Inflammatory macrophage treated with lipopolysaccharide for 4 hours (primary cell): ENCODE results near the gene PGM2.

Experiments used
- DNase-seq: peaks from one replicate; pipeline ENCODE4 v3.0.0-alpha.2; 2020

Gene PGM2

DNA sequence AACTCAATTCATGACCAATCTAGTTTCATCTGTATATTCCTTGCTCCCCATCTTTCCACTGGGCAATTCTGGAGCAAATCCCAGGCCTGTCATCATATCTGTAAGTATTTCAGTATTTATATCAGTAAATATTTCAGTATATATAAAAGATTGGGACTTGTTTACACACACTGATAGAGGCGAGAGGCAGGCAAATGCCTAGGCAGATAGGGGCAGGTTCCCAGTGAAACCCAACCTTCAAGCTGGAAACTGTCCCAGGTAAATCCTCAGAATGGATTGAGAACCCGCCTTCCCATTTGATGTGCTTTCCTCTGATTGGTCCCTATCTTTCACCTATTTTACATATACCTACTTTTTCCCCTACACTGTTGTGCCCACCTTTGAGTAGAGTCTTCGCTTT is 40.6 kb downstream of the PGM2 start:
- DNase-seq, result no peak

DNA sequence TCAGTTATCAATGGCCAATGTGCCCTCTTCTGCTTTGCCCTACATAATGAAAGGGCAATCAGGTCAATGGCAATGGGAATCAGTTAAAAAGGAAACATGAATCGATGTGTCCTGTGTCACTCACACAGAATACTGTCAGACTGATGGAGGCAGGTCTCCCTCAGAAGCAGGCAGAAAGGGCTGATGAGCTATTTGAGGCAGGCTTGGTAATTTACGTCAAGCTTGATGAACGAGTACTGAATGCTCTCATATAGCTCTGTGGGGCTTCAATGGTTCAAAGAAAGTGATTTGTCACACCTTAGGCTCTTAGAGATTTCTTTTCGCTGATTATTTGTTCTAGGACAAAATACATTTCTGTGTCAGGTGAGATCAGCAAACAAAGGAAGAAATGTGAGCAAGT is 41.8 kb downstream of the PGM2 start:
- DNase-seq, result no peak

GRCh38 chr4:37872310-37872988 is 46.0 kb downstream of the PGM2 start:
- DNase-seq, result peak; percentile 38

- DNase-seq, result peak; percentile 40
Observed at GRCh38 chr4:37873386-37873785, 46.9 kb downstream of the PGM2 start.

DNA sequence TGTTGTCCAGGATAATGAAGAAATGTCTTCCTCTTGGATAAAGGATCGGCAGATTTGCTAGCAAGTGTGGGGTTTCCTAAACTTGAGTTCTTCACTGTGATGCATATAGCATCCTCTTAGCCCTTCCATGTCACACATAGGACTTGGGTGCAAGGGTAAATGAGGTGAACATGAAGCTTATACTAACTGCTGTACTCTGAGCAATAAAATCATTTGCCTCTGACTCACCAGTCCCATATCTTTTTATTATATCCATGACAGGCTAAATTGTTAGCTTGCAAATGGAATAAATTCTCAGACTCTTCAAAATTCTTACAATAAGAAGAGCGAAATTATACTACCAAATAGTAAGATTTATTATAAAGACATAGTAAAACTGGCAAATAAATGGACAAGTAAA is 49.7 kb downstream of the PGM2 start:
- DNase-seq, result no peak

GRCh38 chr4:37879365-37879764 is 52.9 kb downstream of the PGM2 start:
- peak; percentile 52 for DNase-seq

- DNase-seq, result peak; percentile 66
Observed at GRCh38 chr4:37881811-37882210, 55.3 kb downstream of the PGM2 start.

DNA sequence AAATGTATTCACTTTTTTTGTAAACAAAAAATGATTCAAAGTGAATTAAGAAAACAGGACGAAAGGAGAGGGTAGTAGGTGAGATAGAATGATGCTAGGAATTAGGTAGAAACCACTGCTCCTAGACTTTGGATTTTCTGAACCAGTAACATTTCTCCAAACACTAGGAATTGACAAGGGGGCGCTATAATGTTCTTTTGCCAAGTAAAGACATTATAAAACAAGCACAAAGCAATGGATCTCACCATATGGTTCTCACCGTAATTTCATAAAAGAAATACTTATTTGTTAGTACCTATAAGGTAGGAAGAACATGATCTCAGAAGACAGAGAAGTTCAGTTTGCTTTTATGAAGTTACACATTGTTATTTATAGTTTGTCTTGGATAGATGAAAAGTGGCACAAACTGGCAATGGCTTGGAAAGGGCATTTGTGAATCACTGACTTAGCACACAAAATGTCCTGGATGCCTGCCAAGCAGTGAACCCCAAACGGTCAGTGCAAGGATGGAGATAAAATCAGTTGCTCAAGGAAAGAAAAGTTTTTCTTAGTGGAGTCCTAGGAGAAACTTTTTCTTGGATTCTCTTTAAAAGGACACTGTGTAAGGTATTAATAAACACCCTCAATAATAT is 56.3 kb downstream of the PGM2 start:
- no peak for DNase-seq

DNA sequence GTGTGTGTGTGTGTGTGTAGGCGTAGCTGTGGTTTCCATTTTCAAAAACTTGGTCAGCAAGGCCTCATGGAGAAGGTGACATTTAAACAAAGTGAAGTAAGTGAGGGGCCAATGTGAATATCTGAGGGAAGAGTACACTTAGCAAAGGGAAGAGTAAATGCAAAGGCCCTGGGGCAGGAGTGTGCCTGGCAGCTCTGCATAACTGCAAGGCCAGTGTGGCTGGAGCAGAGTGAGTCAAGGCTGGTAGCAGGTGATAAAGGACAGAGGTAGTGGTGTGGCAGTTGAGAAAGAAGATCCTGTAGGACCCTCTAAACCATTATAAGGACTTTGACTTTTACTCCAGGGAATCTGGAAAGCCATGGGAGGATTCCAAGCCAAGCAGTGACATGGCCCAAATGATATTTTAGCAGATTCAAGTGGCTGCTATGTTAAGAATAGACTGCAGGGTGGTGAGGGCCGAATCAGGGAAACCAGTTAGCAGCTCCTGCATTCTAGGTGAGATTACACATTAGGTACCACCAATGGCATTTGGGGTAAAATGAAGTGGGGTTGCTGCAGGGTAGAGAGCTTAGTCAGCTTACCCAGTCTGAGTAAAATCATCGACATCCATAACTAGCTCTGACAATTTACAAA is 58.5 kb downstream of the PGM2 start:
- DNase-seq, result no peak

DNA sequence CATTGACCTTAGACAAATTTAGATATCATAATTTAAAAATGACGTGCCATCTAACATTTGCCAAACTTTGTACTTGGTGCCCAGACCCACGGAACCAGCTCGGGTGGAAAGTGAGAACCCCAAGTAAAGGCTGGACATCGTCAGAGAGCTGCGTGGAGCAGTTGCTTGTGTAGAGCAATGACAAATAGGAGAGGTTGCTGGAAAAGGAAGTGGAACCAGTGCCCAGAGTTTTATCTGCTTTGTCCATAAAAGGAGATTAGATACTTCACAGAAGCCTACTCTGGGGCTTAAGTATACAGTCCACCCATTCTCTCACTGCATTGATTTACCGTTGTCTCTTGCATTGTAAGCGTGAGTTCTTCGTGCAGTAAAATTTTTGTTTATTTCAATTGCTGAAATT is 59.0 kb downstream of the PGM2 start:
- peak; percentile 60 for DNase-seq

DNA sequence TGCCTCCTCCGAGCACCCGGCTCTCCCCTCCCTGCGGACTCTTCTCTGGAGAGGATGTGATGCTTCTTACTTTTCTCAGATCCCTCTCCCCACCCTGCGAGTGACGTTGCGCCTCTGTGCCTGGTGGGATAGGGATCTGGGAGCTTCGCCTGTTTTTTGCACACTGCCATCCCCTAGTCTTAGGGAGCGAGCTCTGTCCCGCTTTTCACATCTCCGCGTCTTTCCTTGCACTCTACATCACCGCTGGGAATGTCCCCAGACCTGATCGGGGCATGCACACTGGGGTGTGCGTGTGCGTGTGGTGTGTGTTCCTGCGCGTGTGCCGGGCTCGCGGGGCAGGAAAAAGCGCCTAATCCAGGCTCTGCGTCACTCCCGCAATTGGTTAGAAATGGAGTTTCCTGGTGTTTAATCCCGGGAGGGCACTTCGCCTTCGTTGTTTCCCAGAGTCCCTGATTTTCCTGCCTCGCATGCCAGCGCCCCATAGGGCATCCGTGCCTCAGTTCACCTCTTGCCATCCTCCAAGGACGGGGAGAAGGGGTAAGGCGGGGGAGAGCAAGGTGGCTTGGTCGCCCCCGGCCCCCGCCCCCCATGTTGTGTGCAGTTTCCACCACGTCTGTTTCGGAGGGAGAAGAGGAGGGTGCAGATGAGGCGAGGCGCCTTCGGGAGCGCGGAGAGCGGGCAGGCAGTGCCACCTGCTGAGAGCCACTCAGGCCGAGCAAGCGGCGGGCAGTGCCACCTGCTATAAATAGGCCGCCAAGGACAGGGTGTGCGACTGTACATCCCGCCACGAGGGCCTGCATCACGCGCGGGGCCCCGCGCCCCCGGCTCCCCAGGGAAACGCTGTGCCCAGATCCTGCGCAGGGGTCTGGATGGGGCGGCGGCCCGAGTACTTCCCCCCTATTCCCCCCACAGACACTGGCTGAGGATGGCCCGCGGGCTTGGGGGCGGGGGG is 63.6 kb downstream of the PGM2 start:
- peak; percentile 30 for DNase-seq

DNA sequence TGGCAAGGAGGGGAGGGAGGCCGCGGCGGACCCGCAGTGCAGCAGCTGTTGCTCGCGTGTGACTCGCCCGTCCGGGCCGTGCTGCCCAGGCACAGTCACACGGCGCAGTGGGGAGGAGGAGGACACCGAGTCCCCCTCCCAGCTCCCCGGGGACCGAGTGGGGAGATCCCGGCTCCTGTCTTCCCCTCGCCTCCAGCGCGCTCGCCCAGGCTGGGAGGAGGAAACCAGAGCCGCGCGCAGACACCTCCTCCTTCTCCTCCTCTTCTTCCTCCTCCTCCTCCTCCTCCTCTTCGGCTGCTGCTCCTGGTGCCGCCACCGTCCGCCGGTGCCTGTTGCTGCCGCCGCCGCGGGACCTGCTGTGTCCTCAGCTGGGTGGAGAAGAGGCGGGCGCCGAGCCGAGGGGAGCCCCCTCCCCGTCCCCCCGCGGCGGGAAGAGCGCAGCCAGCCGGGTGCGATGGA is 64.3 kb downstream of the PGM2 start, which contains the start of gene TBC1D1:
Gene TBC1D1 (plus strand): TSS at position 284 of the 459 bp plus-strand sequence. CDS start 11,012 bp downstream, outside the sequence.
- DNase-seq, result peak; percentile 76

DNA sequence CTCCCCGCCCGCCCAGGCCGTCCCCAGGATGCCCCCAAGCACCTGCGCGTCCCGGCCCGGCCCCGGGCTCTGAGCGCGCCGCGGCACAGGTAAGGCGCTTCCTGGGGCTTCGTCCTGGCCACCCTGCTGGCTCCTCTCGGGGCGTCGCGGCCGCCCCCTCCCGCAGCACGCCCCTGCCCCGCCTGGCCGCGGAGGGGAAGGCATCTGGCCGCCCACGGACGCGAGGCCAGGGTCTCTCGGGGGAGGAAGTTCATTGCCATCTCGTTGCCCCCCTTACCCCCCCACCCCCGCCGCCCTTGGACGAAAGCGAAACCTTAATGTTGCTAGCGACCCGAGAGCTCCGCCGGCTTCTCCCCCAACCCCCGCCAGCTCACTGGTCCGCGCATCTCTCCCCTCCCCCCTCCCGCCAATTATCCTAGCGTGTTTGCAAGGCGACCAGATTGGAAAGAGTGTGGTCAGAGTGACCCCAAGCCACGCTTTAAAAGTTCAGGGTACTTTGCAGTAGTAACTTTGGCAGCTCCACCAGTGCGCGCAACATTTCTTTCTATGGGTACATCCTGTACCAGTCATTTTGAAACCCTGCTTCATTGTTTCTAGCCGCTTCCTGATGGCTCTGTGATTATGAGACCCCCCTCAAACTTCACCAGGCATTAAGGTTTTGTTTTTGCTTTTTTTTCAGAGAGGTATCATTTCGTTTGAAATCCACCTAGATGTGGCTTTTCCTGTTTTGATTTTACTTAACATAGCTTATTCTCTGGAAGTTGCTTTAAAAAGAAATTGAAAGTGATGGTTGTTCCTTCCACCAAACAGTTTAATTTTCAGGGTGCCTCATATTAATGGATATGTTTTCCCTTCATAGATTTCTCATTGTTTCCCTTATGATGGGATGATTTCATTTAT is 65.0 kb downstream of the PGM2 start:
- peak; percentile 60 for DNase-seq

- DNase-seq, result peak; percentile 81
Observed at GRCh38 chr4:37892641-37893040, 66.2 kb downstream of the PGM2 start.

GRCh38 chr4:37893164-37893563 is 66.7 kb downstream of the PGM2 start:
- DNase-seq, result no peak

- DNase-seq, result no peak
Observed at GRCh38 chr4:37895271-37895670, 68.8 kb downstream of the PGM2 start.

DNA sequence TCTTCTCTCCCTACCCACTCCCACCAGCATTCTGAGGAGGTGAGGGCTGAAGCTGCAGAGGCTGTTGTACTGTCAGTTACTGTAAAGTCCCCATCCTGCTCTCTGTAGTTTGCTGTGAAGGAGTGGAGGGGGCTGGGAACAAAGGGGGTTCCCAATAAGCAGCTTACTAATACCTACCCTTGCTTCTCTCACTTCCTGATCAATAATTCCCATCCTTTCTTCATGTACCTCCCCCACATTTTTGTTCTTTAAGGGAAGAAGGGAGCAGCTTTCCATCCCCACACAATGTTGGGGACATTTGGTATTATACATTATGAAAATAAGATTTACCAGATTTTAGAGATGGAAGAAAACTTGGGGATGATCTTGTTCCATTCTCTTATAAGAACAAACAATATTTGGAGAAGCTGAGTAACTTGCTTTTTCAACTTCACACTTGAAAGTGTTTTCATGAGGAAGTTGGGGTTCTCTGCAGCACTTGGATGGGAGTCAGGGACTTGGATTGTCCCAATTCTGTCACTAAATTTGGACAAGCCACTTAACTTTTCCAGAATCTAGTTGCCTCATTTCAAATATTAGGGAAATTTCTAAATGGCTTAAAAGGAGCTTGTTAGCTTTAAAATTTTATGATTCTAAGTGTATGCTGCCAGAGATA is 69.8 kb downstream of the PGM2 start:
- peak; percentile 15 for DNase-seq

DNA sequence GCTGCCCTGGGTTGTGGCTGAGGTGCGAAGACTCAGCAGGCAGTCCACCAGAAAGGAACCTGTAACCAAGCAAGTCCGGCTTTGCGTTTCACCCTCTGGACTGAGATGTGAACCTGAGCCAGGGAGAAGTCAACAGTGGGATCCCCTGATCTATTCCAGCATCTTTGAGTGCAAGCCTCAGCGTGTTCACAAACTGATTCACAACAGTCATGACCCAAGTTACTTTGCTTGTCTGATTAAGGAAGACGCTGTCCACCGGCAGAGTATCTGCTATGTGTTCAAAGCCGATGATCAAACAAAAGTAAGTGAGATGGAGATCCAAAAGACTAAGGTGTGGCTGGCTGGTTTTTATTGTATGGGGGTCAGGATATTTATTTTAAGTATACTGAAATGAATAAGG is 75.7 kb downstream of the PGM2 start:
- no peak for DNase-seq

DNA sequence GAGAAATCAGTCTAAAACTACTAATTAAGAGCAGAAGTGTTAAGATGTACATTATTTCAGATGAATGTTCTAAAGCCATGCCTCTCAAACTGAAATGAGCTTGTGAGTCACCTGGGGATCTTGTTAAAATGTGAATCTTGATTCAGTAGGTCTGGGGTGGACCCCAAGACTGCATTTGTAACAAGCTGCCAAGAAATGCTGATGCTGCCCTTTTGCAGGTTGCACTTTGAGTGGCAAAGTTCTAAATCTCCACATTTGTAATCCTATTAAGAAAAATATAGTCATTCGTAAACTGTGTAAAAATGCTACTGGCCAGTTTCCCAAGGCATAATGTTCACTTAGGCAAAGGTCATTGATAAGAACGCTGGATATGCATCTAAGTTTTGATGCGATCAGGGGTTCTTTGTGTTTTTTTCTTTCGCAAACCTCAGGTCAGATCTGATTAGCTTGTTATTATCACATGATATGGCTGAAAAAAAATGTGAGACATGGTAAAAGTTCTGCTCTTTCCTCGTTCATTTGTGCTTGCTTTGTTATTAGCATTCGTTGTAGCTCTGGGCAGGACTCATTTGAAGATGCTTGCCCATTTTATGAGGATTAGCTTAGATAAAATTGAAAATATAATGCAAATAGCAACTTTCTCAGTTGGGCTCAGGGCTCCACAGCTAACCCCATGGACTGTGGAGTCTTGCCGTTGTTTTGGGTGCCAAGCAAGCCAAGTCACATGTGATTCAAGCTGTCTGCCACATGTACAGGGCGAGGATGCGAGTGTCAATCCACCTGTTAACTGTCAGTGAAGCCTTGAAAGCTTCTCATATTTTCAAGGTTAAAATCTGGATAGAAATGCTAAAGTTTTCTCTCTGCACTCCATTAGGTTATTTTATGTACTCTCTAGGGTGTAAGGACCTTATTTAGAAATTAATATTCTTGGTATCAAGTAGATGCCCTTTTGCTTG is 76.5 kb downstream of the PGM2 start:
- DNase-seq, result no peak

DNA sequence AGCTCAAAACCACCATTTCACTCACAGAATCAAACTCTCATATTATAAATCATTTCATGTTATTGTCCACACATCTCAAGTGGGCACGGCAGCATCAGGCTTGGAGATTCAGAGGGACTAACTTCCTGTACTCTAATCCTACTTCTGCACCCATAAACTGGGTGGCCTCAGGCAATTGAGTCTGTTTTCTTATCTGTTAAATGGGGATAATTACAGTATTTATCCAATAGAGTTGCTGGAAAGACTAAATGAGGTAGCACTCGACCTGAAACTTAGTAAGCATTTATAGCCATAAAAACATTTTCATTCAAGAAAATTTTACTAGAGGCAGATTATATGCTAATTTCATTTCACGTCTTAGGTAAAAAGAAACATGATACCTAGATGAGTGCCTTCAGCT is 77.4 kb downstream of the PGM2 start:
- DNase-seq, result no peak
